K562 (cell line): ENCODE measurements around the gene CCDC117. TPM values are rescaled to one million over a fixed set of nuclear protein-coding genes. Genes with fewer than 3 reads are reported as not detected.

Experiments used
- ATAC-seq: fragments of 200-7000 bp; cut with Tn5 transposase; 3 replicates; pipeline ENCODE4 v1.9.1; 2020; ENCODE audit warnings: moderate library complexity
- BruUV-seq: library from RNA; stranded (reverse); fragments of 400-500 nt; replicated peaks from 2 replicates; lab custom pipeline; 2021; lab: Mats Ljungman, UMichigan
- CTCF ChIA-PET: fragments of 300-600 bp; formaldehyde crosslinking; extraction: SDS; loops from one replicate; lab custom pipeline; 2021; ENCODE audit warnings: low intra/inter-chr PET ratio; lab: Yijun Ruan, JAX
- POLR2A ChIA-PET: fragments of 300-600, 350-650 bp; sonication (Branson Sonifier 250); formaldehyde crosslinking; extraction: SDS; loops from one replicate; lab custom pipeline; 2021; ENCODE audit warnings: antibody characterized with exemption, inconsistent platforms; lab: Yijun Ruan, JAX
- DNase-seq, 4 experiments: peaks; one replicate each; pipeline versions ENCODE4 v3.0.0 to v3.0.0-alpha.2; 2011 to 2018; ENCODE audit warnings: low spot score in 3 of 4, mixed read lengths in 3 of 4; ENCODE audit errors: extremely low read depth in 1 of 4
- FAIRE-seq: peaks from 2 replicates; lab custom pipeline; 2011; peaks lifted over from hg19 to GRCh38; lab: Jason Lieb, UNC
- H2AFZ ChIP-seq: 2 replicates; pipeline ENCODE4 v1.6.0; 2011; ENCODE audit warnings: low read depth, low read length, control low read depth, inconsistent platforms
- H3K27ac ChIP-seq: fragments of 200-600 bp; 3 replicates; pipeline ENCODE4 v1.8.0; 2011; ENCODE audit warnings: low read depth, mild to moderate bottlenecking, control low read depth, inconsistent platforms, low read length, moderate library complexity, mixed read lengths; ENCODE audit errors: extremely low read depth
- H3K27me3 ChIP-seq, 2 experiments: fragments of 300-600 bp in 1 of 2; 2 replicates in 1 of 2; 3 replicates in 1 of 2; pipeline versions ENCODE4 v1.6.0 to v1.8.0; 2011; ENCODE audit warnings: inconsistent platforms in 2 of 2, low read length in 2 of 2, mild to moderate bottlenecking in 1 of 2, mixed read lengths in 1 of 2, moderate library complexity in 1 of 2; ENCODE audit not compliant: control insufficient read depth in 2 of 2, insufficient read depth in 2 of 2
- H3K36me3 ChIP-seq: fragments of 300-600 bp; 3 replicates; pipeline ENCODE4 v1.8.0; 2011; ENCODE audit warnings: mild to moderate bottlenecking, low read length, inconsistent platforms; ENCODE audit not compliant: control insufficient read depth, insufficient read depth
- H3K4me1 ChIP-seq, 2 experiments: fragments of 200-600 bp in 1 of 2; replicated peaks in 1 of 2; 2 replicates in 1 of 2; 3 replicates in 1 of 2; pipeline versions ENCODE4 v1.5.1 to v1.8.0; 2011; ENCODE audit warnings: inconsistent platforms in 2 of 2, low read length in 2 of 2, mild to moderate bottlenecking in 1 of 2, mixed read lengths in 1 of 2, moderate library complexity in 1 of 2; ENCODE audit not compliant: control insufficient read depth in 2 of 2, insufficient read depth in 2 of 2
- H3K4me2 ChIP-seq: 2 replicates; pipeline ENCODE4 v1.6.1; 2011; ENCODE audit warnings: low read length, control low read depth, inconsistent platforms, mixed read lengths; ENCODE audit not compliant: insufficient read depth
- H3K4me3 ChIP-seq: fragments of 200-600 bp; sonication (generic), shearing (Covaris generic); 2 replicates; pipeline ENCODE4 v1.5.1; 2016; ENCODE audit warnings: control low read depth, inconsistent platforms
- H3K79me2 ChIP-seq: fragments of 200-600 bp; 3 replicates; pipeline ENCODE4 v1.8.0; 2011; ENCODE audit warnings: low read length, inconsistent platforms; ENCODE audit not compliant: control insufficient read depth, insufficient read depth
- H3K9ac ChIP-seq, 2 experiments: 2 replicates each; pipeline versions ENCODE4 v1.6.0 to v1.6.1; 2011; ENCODE audit warnings: low read depth in 2 of 2, low read length in 2 of 2, control low read depth in 1 of 2, inconsistent platforms in 1 of 2, mild to moderate bottlenecking in 1 of 2, mixed read lengths in 1 of 2; ENCODE audit not compliant: insufficient read depth in 1 of 2
- H3K9me1 ChIP-seq: one replicate; pipeline ENCODE4 v1.6.0; 2011; ENCODE audit warnings: inconsistent platforms, mild to moderate bottlenecking, low read length, moderate library complexity; ENCODE audit not compliant: control insufficient read depth, insufficient read depth
- H3K9me3 ChIP-seq: replicated peaks from 2 replicates; pipeline ENCODE4 v1.5.1; 2011; ENCODE audit warnings: low read depth, low read length, inconsistent platforms; ENCODE audit not compliant: control insufficient read depth, insufficient read depth
- H4K20me1 ChIP-seq: replicated peaks from 2 replicates; pipeline ENCODE4 v1.6.1; 2011; ENCODE audit warnings: low read length, inconsistent platforms, mixed read lengths; ENCODE audit not compliant: control insufficient read depth, insufficient read depth
- CREBBP ChIP-seq: IDR thresholded peaks from one replicate; pipeline ENCODE4 v1.6.1; 2012; ENCODE audit warnings: low read depth, mild to moderate bottlenecking, control low read depth, inconsistent platforms, low read length
- GTF2B ChIP-seq: IDR thresholded peaks from 2 replicates; pipeline ENCODE4 v1.6.1; 2011; ENCODE audit not compliant: insufficient read length; ENCODE audit errors: extremely low read depth
- POLR2A ChIP-seq: fragments of 450-650 bp; conservative IDR thresholded peaks from 2 replicates; pipeline ENCODE4 v1.6.1; 2016
- POLR2AphosphoS2 ChIP-seq: IDR thresholded peaks from 2 replicates; pipeline ENCODE4 v1.6.1; 2012; ENCODE audit warnings: low read length, improper control_type of control experiment
- POLR2B ChIP-seq: fragments of 450-650 bp; IDR thresholded peaks from 2 replicates; pipeline ENCODE4 v1.6.1; 2018; ENCODE audit warnings: low read depth; ENCODE audit not compliant: partially characterized antibody
- POLR2G ChIP-seq: fragments of 200-400 bp; formaldehyde crosslinking; IDR thresholded peaks from 2 replicates; pipeline ENCODE4 v1.6.1; 2017; ENCODE audit warnings: low read depth, mild to moderate bottlenecking, antibody characterized with exemption, low read length, moderate library complexity
- RBFOX2 ChIP-seq: fragments of 200-400 bp; formaldehyde crosslinking; IDR thresholded peaks from 2 replicates; pipeline ENCODE4 v1.6.1; 2017; ENCODE audit warnings: low read depth, mild to moderate bottlenecking, low read length, moderate library complexity
- TCF15 ChIP-seq: fragments of 250-450 bp; sonication (Bioruptor Pico); IDR thresholded peaks from 2 replicates; pipeline ENCODE4 v1.8.0; 2022; ENCODE audit warnings: moderate library complexity, mild to moderate bottlenecking, inconsistent platforms
- THRB ChIP-seq: fragments of 450-650 bp; formaldehyde crosslinking; conservative IDR thresholded peaks from 2 replicates; pipeline ENCODE4 v1.4.0; 2022; ENCODE audit warnings: mild to moderate bottlenecking, missing genetic modification characterization
- ZBTB11 ChIP-seq, 3 experiments: fragments of 200-800 bp in 1 of 3; fragments of 250-450 bp in 1 of 3; fragments of 450-650 bp in 1 of 3; sonication (Bioruptor Pico) in 1 of 3; sonication (Bioruptor generic) in 1 of 3; formaldehyde crosslinking in 1 of 3; IDR thresholded peaks; 2 replicates each; pipeline versions ENCODE4 v1.6.1 to v1.8.0; 2016 to 2022; ENCODE audit warnings: mild to moderate bottlenecking in 2 of 3, missing genetic modification characterization in 2 of 3, missing compliant biosample characterization in 1 of 3, moderate library complexity in 1 of 3
- ZNF75A ChIP-seq: fragments of 450-650 bp; formaldehyde crosslinking; IDR thresholded peaks from 2 replicates; pipeline ENCODE4 v1.4.0; 2020; ENCODE audit warnings: mild to moderate bottlenecking
- WGBS: fragments of 100-300 bp; shearing (Covaris generic); methylation state at CpG from one replicate; pipeline ENCODE4 v1.1.6; 2016; ENCODE audit warnings: low coverage, mixed read lengths; ENCODE audit not compliant: insufficient coverage; ENCODE audit errors: missing lambda C conversion rate; 5-methylcytosine and 5-hydroxymethylcytosine counted together
- in situ Hi-C: fragments of 300-500 bp; cut with MboI; formaldehyde crosslinking; loops from 4 replicates; pipeline ENCODE4 v1.15.0; 2018; ENCODE audit warnings: inconsistent platforms, mixed read lengths
- intact Hi-C: fragments of 100-400 bp; cut with micrococcal nuclease; formaldehyde crosslinking; loops from 2 replicates; pipeline ENCODE4 v1.14.2; 2022
- polyA plus RNA-seq, 8 experiments: library from polyadenylated mRNA; depleted of rRNA in 4 of 8; stranded (reverse) in 5 of 8; unstranded in 3 of 8; fragments of >200 nt; fragmentation: Nextera tagmentation in 2 of 8; fragmentation: Illumina TruSeq in 1 of 8; extraction: Ambion mirVana in 2 of 8; extraction: Trizol in 1 of 8; gene quantifications; 2 replicates each; pipeline versions ENCODE4 v1.2.1 to v1.2.3, GENCODE V29; 2011 to 2014; ENCODE audit warnings: inconsistent platforms in 1 of 8, missing spikeins in 1 of 8
- total RNA-seq, 7 experiments: library from RNA; depleted of rRNA in 6 of 7; stranded (reverse); fragments of >200 nt in 6 of 7; fragmentation: Illumina TruSeq in 2 of 7; extraction: Trizol in 2 of 7; gene quantifications; 2 replicates each; pipeline versions ENCODE4 v1.2.1 to v1.2.3, GENCODE V29; 2011 to 2021; ENCODE audit warnings: low replicate concordance in 1 of 7

CCDC117 gene
- total and polyA plus RNA-seq, 9 of the 15 experiments (the other 6 are each of a cell fraction or from before 2014, with no cell fraction given) = 5.7 to 23.3 (median 15.8) TPM

DNA sequence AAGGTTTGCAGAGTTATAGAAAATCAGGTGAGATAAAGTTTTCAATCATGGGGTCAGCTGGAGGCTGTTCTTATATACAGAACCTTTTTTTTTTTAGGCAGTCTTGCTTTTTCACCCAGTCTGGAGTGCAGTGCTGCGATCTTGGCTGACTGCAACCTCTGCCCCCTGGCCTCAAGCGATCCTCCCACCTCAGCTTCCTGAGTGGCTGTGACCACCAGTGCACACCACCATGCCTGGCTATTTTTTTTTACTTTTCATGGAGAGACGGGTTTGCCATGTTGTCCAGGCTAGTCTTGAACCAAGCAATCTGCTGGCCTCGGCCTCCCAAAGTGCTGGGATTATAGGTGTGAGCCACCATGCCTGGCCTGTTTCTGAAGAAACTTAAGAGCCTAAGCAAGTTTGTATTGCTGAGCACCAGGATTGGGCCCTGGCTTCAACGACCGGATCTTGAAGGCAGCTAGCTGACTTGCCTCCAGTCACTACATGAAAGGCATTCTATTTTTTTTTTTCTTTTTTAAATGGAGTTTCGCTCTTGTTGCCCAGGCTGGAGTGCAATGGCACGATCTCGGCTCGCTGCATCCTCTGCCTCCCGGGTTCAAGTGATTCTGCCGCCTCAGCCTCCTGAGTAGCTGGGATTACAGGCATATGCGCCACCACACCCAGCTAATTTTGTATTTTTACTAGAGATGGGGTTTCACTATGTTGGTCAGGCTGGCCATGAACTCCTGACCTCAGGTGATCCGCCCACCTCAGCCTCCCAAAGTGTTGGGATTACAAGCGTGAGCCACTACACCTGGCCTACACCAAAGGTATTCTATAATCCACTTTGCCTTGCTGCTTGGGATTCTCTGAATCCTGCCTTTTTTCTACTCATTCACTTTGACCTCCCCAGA, 20.2 kb downstream of the CCDC117 start:
- Histone ChIP-seq H3K4me3 (no peak overlapping the region), H3K79me2 (peaks cover 28% of the 10 kb centered on the region), H3K36me3 (peaks cover 38% of the 10 kb centered on the region), H3K4me1 (peaks cover 3 to 5% of the 10 kb centered on the region in 2 experiments; a peak in 3 of 5 replicates), H2AFZ (no peak overlapping the region), H3K9me3 (no peaks in the 10 kb centered on the region), H3K27ac (peak overlapping the region; percentile 5; the same call in 1 of the 3 replicates), H3K27me3 (no peaks in the 10 kb centered on the region), H3K9me1 (peaks cover 4% of the 10 kb centered on the region), H4K20me1 (peaks cover 24% of the 10 kb centered on the region), H3K9ac (peak overlapping the region in 1 of 2 experiments; percentile 26; a peak in 1 of 4 replicates), H3K4me2 (no peak overlapping the region)
- ChIA-PET POLR2A (interaction anchor here (0.6 to 1.5 kb wide), 4 partner anchors 13 to 316 kb away, joined by 3 to 4 read pairs (median 3); partner anchors contain the start of gene CCDC117), CTCF (no interaction called here)
- DNase-seq = no peak
- TF ChIP-seq THRB = peak; percentile 27; the same call in 1 of the 2 replicates
- peak; percentile 53; the same call in 1 of the 2 replicates for TF ChIP-seq POLR2A
- peak; percentile 63 for TF ChIP-seq POLR2G
- TF ChIP-seq RBFOX2 = peak; percentile 35
- TF ChIP-seq POLR2AphosphoS2 = peak; percentile 72; the same call in 1 of the 2 replicates
- TF ChIP-seq CREBBP = no peak
- TF ChIP-seq GTF2B = no peak
- TF ChIP-seq TCF15 (CRISPR knock-in tag) = no peak
- peak; percentile 22 for TF ChIP-seq POLR2B
- TF ChIP-seq ZBTB11 (CRISPR knock-in tag; IDR thresholded peaks at IDR 0.05) = peak in 1 of 3 experiments; percentile 56; a peak in 1 of 6 replicates
- TF ChIP-seq ZNF75A (CRISPR knock-in tag) = no peak
- 43% methylated on average over 8 of the region's 15 CpGs for WGBS
- BruUV-seq = no TSS peak
- intact Hi-C loops = loop anchor here (5.0 kb wide), 1 partner anchor 35 kb away; no protein-coding TSS in a partner anchor
- no peak for FAIRE-seq
- ATAC-seq = peak; percentile 64
- in situ Hi-C loops = no loop called here
